Cardiac muscle cell (in vitro differentiated cells and primary cell): ENCODE results near the gene SURF6. TPM values are rescaled to one million over a fixed set of nuclear protein-coding genes. Genes with fewer than 3 reads are reported as not detected.

Source experiments
- DNase-seq, 2 donors: peaks; one replicate each; pipeline versions ENCODE4 v3.0.0 to v3.0.0-alpha.2; 2010 to 2017; ENCODE audit warnings: low read depth in 1 of 2, low spot score in 1 of 2
- H3K27ac ChIP-seq: fragments of 200-600 bp; sonication (generic); 2 replicates; pipeline ENCODE4 v1.5.1; 2016
- H3K27me3 ChIP-seq: fragments of 200-600 bp; sonication (generic); 2 replicates; pipeline ENCODE4 v1.6.0; 2016; ENCODE audit warnings: control low read depth
- H3K36me3 ChIP-seq: fragments of 200-600 bp; sonication (generic); 2 replicates; pipeline ENCODE4 v1.5.1; 2016; ENCODE audit warnings: control low read depth
- H3K4me1 ChIP-seq: fragments of 200-600 bp; sonication (generic); 2 replicates; pipeline ENCODE4 v1.8.1; 2017; ENCODE audit warnings: low read depth, mild to moderate bottlenecking, mixed run types
- H3K4me3 ChIP-seq: fragments of 200-600 bp; sonication (generic); 2 replicates; pipeline ENCODE4 v1.5.1; 2016; ENCODE audit warnings: mild to moderate bottlenecking
- H3K9me3 ChIP-seq: fragments of 200-600 bp; sonication (generic); 2 replicates; pipeline ENCODE4 v1.5.1; 2017; ENCODE audit warnings: low read depth, mild to moderate bottlenecking, control low read depth
- CTCF ChIP-seq: IDR thresholded peaks from 2 replicates; pipeline ENCODE4 v1.5.1; 2012; ENCODE audit warnings: low read depth, mild to moderate bottlenecking, low read length
- polyA plus RNA-seq: library from polyadenylated mRNA; unstranded; fragments of >200 nt; fragmentation: Nextera tagmentation; extraction: Ambion mirVana; gene quantifications from 2 replicates; pipeline ENCODE4 v1.2.1, GENCODE V29; 2016
- total RNA-seq: library from RNA; depleted of rRNA; stranded (reverse); fragments of >200 nt; gene quantifications from 2 replicates; pipeline ENCODE4 v1.2.3, GENCODE V29; 2016

The SURF6 gene
- total and polyA plus RNA-seq, 2 experiments from 2014 or later, result 26.9 to 33.6 TPM

- H3K36me3 ChIP-seq, result peaks cover 9% of the 10 kb centered on the region
- peak within 1 kb of the TSS; percentile 99 for H3K27ac ChIP-seq
- no peaks in the 10 kb centered on the region for H3K9me3 ChIP-seq
- no peaks in the 10 kb centered on the region for H3K27me3 ChIP-seq
- H3K4me3 ChIP-seq, result peak within 1 kb of the TSS; percentile 98
- DNase-seq, result peak; percentile 99
- no peak for TF ChIP-seq CTCF
- no peaks in the 10 kb centered on the region for H3K4me1 ChIP-seq
Measured at GRCh38 chr9:133375724-133376654, 40.0 kb upstream of the SURF6 start, which contains the start of the genes STKLD1 and SURF4. TSS of gene STKLD1 (plus strand) at chr9:133376366. CDS start at chr9:133376474, 108 bp downstream. TSS of gene SURF4 (minus strand) at chr9:133376060. CDS start at chr9:133375969, 91 bp downstream.

GRCh38 chr9:133375116-133375723 is 39.2 kb upstream of the SURF6 start:
- no peak for TF ChIP-seq CTCF
- peak; percentile 41 to 43 for DNase-seq
- Histone ChIP-seq H3K36me3 (peaks cover 14% of the 10 kb centered on the region), H3K27ac (peak overlapping the region; percentile 99), H3K9me3 (no peaks in the 10 kb centered on the region), H3K27me3 (no peaks in the 10 kb centered on the region), H3K4me3 (peak overlapping the region; percentile 98), H3K4me1 (no peaks in the 10 kb centered on the region)

- H3K27ac ChIP-seq, result peak overlapping the region; percentile 99
- H3K4me3 ChIP-seq, result peak overlapping the region; percentile 98
- H3K4me1 ChIP-seq, result no peaks in the 10 kb centered on the region
- no peak for TF ChIP-seq CTCF
- DNase-seq, result peak in 1 of 2 donors; percentile 53
- no peaks in the 10 kb centered on the region for H3K27me3 ChIP-seq
- H3K9me3 ChIP-seq, result no peaks in the 10 kb centered on the region
- H3K36me3 ChIP-seq, result peaks cover 14% of the 10 kb centered on the region
Measured at GRCh38 chr9:133374612-133375115, 38.7 kb upstream of the SURF6 start.

- H3K27me3 ChIP-seq, result no peaks in the 10 kb centered on the region
- no peak for DNase-seq
- no peak for TF ChIP-seq CTCF
- H3K4me3 ChIP-seq, result no peak overlapping the region
- H3K36me3 ChIP-seq, result peaks cover 14% of the 10 kb centered on the region
- H3K9me3 ChIP-seq, result no peaks in the 10 kb centered on the region
- no peaks in the 10 kb centered on the region for H3K4me1 ChIP-seq
- no peak overlapping the region for H3K27ac ChIP-seq
Measured at GRCh38 chr9:133372144-133372543, 36.2 kb upstream of the SURF6 start.

- Histone ChIP-seq H3K9me3 (no peaks in the 10 kb centered on the region), H3K27me3 (no peaks in the 10 kb centered on the region), H3K27ac (no peak overlapping the region), H3K36me3 (peaks cover 15% of the 10 kb centered on the region), H3K4me3 (no peak overlapping the region), H3K4me1 (no peaks in the 10 kb centered on the region)
- no peak for DNase-seq
- no peak for TF ChIP-seq CTCF
Measured at GRCh38 chr9:133371261-133371711, 35.3 kb upstream of the SURF6 start.
